Stimulated activated naive CD8-positive, alpha-beta T cell treated with anti-CD3 and anti-CD28 coated beads, Interleukin-15, Interleukin-2, amounts not matched to agents 100 ng/mL and 50 ng/mL, for 24 hours (primary cell): ENCODE results near the gene TBX2.
"Not testable (repeated sequence)": the region's sequence is repeated elsewhere in the genome, so short reads cannot be mapped to it uniquely, and the experiment has no call there.

Experiments
- H3K27ac Mint-ChIP-seq: one replicate; pipeline ENCODE4 v1.8.0; 2021; ENCODE audit warnings: mild to moderate bottlenecking, mixed read lengths
- H3K27me3 Mint-ChIP-seq: one replicate; pipeline ENCODE4 v1.8.0; 2021; ENCODE audit warnings: mixed read lengths
- H3K36me3 Mint-ChIP-seq: one replicate; pipeline ENCODE4 v1.8.0; 2021; ENCODE audit warnings: low read depth, mixed read lengths
- H3K4me1 Mint-ChIP-seq: one replicate; pipeline ENCODE4 v1.8.0; 2021; ENCODE audit warnings: low read depth, mixed read lengths
- H3K4me3 Mint-ChIP-seq: one replicate; pipeline ENCODE4 v1.8.0; 2021; ENCODE audit warnings: mild to moderate bottlenecking, mixed read lengths
- H3K9me3 Mint-ChIP-seq: one replicate; pipeline ENCODE4 v1.8.0; 2021; ENCODE audit warnings: mixed read lengths

Gene TBX2

GRCh38 chr17:61440697-61441096, 41.1 kb downstream of the TBX2 start:
- Mint-ChIP-seq H3K9me3 (peaks cover 9% of the 10 kb centered on the region), H3K4me3 (no peak overlapping the region), H3K27ac (no peak overlapping the region), H3K4me1 (peaks cover 3% of the 10 kb centered on the region), H3K36me3 (peaks cover 6% of the 10 kb centered on the region), H3K27me3 (peaks cover 62% of the 10 kb centered on the region)

GRCh38 chr17:61441507-61441906, 41.9 kb downstream of the TBX2 start:
- H3K27ac Mint-ChIP-seq, H3K9me3 Mint-ChIP-seq, H3K36me3 Mint-ChIP-seq, H3K4me3 Mint-ChIP-seq, H3K4me1 Mint-ChIP-seq: not testable (repeated sequence)
- peaks cover 66% of the 10 kb centered on the region for H3K27me3 Mint-ChIP-seq

GRCh38 chr17:61442136-61442775, 42.6 kb downstream of the TBX2 start:
- Mint-ChIP-seq H3K4me3 (no peak overlapping the region), H3K36me3 (peaks cover 2% of the 10 kb centered on the region), H3K27ac (no peak overlapping the region), H3K27me3 (peaks cover 68% of the 10 kb centered on the region), H3K4me1 (peaks cover 3% of the 10 kb centered on the region), H3K9me3 (peaks cover 4% of the 10 kb centered on the region)

- Mint-ChIP-seq H3K4me1 (peaks cover 3% of the 10 kb centered on the region), H3K27me3 (peaks cover 69% of the 10 kb centered on the region), H3K4me3 (no peak overlapping the region), H3K27ac (no peak overlapping the region), H3K36me3 (no peaks in the 10 kb centered on the region), H3K9me3 (no peaks in the 10 kb centered on the region)
Measured at GRCh38 chr17:61442878-61443474, 43.3 kb downstream of the TBX2 start.

GRCh38 chr17:61443475-61443882, 43.8 kb downstream of the TBX2 start:
- no peak overlapping the region for H3K27ac Mint-ChIP-seq
- H3K4me3 Mint-ChIP-seq, result no peak overlapping the region
- peaks cover 69% of the 10 kb centered on the region for H3K27me3 Mint-ChIP-seq
- no peaks in the 10 kb centered on the region for H3K36me3 Mint-ChIP-seq
- peaks cover 3% of the 10 kb centered on the region for H3K4me1 Mint-ChIP-seq
- no peaks in the 10 kb centered on the region for H3K9me3 Mint-ChIP-seq

- Mint-ChIP-seq H3K9me3 (no peaks in the 10 kb centered on the region), H3K27ac (no peak overlapping the region), H3K4me1 (peaks cover 3% of the 10 kb centered on the region), H3K27me3 (peaks cover 67% of the 10 kb centered on the region), H3K36me3 (no peaks in the 10 kb centered on the region), H3K4me3 (no peak overlapping the region)
Measured at GRCh38 chr17:61444075-61444474, 44.4 kb downstream of the TBX2 start.

GRCh38 chr17:61444831-61445230, 45.2 kb downstream of the TBX2 start:
- Mint-ChIP-seq H3K4me1 (peaks cover 3% of the 10 kb centered on the region), H3K4me3 (no peak overlapping the region), H3K9me3 (no peaks in the 10 kb centered on the region), H3K36me3 (no peaks in the 10 kb centered on the region), H3K27ac (no peak overlapping the region), H3K27me3 (peaks cover 64% of the 10 kb centered on the region)

GRCh38 chr17:61447358-61447757, 47.7 kb downstream of the TBX2 start:
- no peaks in the 10 kb centered on the region for H3K9me3 Mint-ChIP-seq
- H3K27ac Mint-ChIP-seq, result no peak overlapping the region
- H3K4me1 Mint-ChIP-seq, result peaks cover 4% of the 10 kb centered on the region
- H3K36me3 Mint-ChIP-seq, result no peaks in the 10 kb centered on the region
- H3K27me3 Mint-ChIP-seq, result peaks cover 58% of the 10 kb centered on the region
- H3K4me3 Mint-ChIP-seq, result no peak overlapping the region

- Mint-ChIP-seq H3K36me3 (no peaks in the 10 kb centered on the region), H3K4me3 (no peak overlapping the region), H3K4me1 (peaks cover 4% of the 10 kb centered on the region), H3K27ac (no peak overlapping the region), H3K27me3 (peaks cover 58% of the 10 kb centered on the region), H3K9me3 (no peaks in the 10 kb centered on the region)
Measured at GRCh38 chr17:61448042-61448441, 48.4 kb downstream of the TBX2 start.

GRCh38 chr17:61449140-61449539, 49.5 kb downstream of the TBX2 start:
- H3K9me3 Mint-ChIP-seq, result not testable (repeated sequence)
- peaks cover 68% of the 10 kb centered on the region for H3K27me3 Mint-ChIP-seq

GRCh38 chr17:61449707-61450640, 50.3 kb downstream of the TBX2 start:
- Mint-ChIP-seq H3K27ac (no peak overlapping the region), H3K36me3 (no peaks in the 10 kb centered on the region), H3K4me1 (peaks cover 16% of the 10 kb centered on the region), H3K4me3 (no peak overlapping the region), H3K9me3 (no peaks in the 10 kb centered on the region), H3K27me3 (peaks cover 66% of the 10 kb centered on the region)

More at GRCh38 chr17:61449140-61449539, 49.5 kb downstream of the TBX2 start:
- H3K4me3 Mint-ChIP-seq, H3K27ac Mint-ChIP-seq, H3K36me3 Mint-ChIP-seq: not testable (repeated sequence)
- H3K4me1 Mint-ChIP-seq, result peaks cover 12% of the 10 kb centered on the region

GRCh38 chr17:61450641-61451537, 51.2 kb downstream of the TBX2 start:
- H3K9me3 Mint-ChIP-seq, result no peaks in the 10 kb centered on the region
- H3K36me3 Mint-ChIP-seq, result peaks cover 3% of the 10 kb centered on the region
- peaks cover 21% of the 10 kb centered on the region for H3K4me1 Mint-ChIP-seq
- peaks cover 68% of the 10 kb centered on the region for H3K27me3 Mint-ChIP-seq
- H3K27ac Mint-ChIP-seq, result no peak overlapping the region
- no peak overlapping the region for H3K4me3 Mint-ChIP-seq

GRCh38 chr17:61451538-61452300, 52.1 kb downstream of the TBX2 start:
- H3K4me1 Mint-ChIP-seq, result peaks cover 21% of the 10 kb centered on the region
- H3K9me3 Mint-ChIP-seq, result no peaks in the 10 kb centered on the region
- no peak overlapping the region for H3K27ac Mint-ChIP-seq
- peaks cover 3% of the 10 kb centered on the region for H3K36me3 Mint-ChIP-seq
- H3K4me3 Mint-ChIP-seq, result no peak overlapping the region
- peaks cover 64% of the 10 kb centered on the region for H3K27me3 Mint-ChIP-seq
